HG03571 (cell line): Measurements from ENCODE around the gene DOCK2.
"Not testable (repeated sequence)": the region's sequence is repeated elsewhere in the genome, so short reads cannot be mapped to it uniquely, and the experiment has no call there.

ENCODE experiments used
- ATAC-seq: cut with Tn5 transposase; IDR thresholded peaks from one replicate; pipeline ENCODE4 v1.9.1; 2021; ENCODE audit not compliant: unreplicated experiment

DOCK2 gene

DNA sequence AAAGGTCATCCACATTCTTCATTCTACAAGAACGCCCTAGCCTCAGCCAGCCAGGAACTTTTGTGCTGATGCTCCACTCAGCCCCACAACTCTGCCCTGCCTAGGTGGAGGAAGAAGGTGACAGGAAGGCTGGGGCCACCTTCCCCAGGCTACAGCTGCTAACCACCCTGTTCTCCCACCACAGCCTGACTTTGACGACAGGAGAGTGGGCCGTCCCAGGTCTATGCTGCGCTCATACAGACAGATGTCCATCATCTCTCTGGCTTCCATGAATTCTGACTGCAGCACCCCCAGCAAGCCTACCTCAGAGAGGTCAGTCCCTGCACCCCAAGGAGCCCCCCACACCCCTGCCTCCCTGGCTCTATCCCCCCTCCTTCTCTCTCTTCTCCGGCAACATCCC lies 440.5 kb downstream of the DOCK2 start:
- no peak for ATAC-seq

DNA sequence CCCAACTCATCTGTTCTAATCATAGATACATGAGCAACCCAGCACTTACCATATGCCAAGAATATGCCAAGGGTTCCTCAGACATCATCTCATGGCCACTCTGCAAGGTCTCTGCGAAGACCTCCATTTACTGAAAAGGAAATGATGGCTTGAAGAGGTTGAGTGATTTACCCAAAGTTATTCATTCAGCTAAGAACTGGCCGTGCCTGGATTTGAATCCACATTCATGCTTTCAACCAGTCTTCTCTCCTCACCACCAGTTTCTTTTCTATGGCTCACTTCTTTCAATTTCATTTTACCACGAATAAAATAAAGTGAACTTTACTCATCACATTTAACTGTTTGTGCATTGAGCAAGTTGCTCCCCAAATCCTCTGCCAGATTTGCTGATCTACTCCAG lies 441.4 kb downstream of the DOCK2 start:
- no peak for ATAC-seq

DNA sequence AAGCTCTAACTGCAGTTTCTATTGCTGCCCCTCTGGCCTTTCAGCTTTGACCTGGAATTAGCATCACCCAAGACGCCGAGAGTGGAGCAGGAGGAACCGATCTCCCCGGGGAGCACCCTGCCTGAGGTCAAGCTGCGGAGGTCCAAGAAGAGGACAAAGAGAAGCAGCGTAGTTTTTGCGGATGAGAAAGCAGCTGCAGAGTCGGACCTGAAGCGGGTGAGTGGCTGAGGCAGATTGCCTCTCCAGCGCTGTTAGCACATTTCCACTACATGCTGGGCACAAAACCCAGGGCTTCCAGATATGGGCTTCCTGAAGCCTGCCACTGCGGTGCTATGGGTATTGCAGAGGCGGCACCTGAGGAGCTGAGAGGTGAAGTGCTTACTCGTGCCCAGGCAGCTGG lies 441.9 kb downstream of the DOCK2 start:
- ATAC-seq, result no peak

DNA sequence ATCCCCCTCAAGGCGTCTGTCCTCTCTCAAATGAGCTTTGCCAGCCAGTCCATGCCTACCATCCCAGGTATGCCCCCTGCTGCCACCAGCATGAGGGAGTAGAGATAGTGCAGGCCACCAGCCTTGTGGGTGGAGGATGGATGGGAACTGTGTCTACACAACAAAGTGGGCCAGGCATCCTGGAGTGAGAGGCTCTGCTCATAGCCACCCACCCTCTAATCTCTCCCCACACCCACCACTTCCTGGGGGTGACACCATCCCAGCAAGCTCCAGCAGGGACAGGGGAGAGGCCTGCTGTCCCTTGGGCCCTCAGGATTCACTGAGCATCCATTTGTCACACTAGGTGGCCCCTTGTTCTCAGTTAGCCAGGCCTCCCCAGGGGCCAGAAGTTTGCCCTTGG lies 443.1 kb downstream of the DOCK2 start:
- no peak for ATAC-seq

DNA sequence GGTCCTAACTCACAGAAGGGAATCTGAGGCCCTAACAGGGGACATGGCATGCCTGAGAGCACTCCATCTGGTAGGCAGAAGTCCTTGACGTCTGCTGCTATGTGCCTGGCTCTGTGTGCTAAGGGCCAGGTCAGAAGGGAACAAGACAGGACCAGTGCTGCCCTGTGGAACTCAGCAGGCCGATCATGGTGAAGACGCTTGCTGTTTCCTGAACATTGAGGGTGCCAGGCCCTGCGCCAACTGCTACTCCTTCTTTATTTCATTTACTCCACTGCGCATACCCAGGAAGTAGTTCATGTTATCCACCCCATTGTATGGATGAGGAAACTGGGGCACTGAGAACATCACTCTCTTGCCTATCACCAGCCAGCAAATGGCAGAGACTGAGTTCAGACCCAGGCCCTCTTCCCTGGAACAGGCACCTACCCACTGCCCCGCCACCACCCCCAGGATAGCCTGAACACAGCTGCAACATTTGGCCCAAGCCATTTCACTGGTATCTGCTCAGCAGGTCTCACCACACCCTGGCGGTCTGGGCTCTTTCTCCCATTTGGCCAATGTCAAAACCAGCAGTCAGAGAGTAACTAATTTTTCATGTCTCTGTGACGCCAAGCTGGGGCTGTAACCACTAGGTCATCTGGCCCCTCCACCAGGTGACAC lies 443.8 kb downstream of the DOCK2 start:
- no peak for ATAC-seq

DNA sequence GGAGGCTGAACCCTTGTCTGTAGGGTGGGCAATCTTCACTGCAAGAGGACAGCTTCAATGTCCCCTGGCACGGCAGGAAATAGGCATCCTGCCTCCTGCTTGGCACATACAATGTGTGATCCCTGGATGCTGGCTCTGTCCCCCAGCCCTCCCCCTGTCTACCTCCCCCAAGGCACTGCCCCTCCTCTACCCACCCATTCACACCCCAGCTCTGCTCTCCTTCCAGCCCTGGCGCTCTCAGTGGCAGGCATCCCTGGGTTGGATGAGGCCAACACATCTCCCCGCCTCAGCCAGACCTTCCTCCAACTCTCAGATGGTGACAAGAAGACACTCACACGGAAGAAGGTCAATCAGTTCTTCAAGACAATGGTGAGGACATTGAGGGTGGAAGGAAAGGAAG lies 444.5 kb downstream of the DOCK2 start:
- no peak for ATAC-seq

DNA sequence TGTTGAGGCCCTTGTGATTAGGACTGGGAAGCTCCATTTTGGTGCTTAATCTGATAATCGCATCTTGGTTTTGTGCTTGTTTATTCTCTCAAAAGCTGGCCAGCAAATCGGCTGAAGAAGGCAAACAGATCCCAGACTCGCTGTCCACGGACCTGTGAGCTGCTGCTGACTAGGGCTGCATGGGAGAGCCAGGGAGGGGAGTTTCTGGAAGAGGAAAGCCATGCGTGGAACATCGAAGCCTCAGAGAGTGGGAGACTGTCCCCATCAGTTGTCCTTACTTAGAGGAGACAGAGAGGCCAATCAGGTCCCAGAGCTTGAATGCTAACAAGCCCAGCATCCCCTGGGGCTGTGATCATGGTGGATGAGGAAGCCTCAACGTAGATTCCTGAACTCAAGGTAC lies 445.6 kb downstream of the DOCK2 start:
- no peak for ATAC-seq

DNA sequence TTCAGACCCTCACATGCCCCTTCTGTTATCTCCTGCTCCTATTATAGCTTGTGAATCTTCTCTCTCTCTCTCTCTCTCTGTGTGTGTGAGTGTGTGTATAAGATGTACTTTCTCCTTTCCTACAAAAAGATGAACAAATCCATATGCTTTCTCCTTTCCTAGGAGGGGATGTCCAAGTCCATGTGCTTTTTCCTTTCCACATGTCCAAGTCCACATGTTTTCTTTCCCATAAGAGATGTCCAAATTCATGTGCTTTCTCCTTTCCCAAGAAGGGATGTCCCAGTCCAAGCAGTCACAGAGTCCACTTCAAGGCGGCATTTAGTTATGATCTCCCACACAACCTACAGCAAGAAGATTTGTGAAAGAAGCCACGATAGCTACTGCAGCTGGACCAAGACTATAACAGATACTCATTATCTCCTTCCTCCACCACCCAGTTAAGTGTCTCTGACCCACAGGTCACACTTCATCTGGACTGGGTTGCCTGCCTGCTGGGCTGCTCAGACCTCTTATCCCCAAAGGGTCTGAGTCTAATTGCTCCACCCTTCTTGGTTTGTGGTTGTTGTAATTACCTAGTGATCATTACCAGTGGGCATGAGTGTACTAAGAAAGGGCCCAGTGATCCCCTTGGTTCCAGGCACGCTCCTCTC lies 450.2 kb downstream of the DOCK2 start:
- ATAC-seq, result no peak

DNA sequence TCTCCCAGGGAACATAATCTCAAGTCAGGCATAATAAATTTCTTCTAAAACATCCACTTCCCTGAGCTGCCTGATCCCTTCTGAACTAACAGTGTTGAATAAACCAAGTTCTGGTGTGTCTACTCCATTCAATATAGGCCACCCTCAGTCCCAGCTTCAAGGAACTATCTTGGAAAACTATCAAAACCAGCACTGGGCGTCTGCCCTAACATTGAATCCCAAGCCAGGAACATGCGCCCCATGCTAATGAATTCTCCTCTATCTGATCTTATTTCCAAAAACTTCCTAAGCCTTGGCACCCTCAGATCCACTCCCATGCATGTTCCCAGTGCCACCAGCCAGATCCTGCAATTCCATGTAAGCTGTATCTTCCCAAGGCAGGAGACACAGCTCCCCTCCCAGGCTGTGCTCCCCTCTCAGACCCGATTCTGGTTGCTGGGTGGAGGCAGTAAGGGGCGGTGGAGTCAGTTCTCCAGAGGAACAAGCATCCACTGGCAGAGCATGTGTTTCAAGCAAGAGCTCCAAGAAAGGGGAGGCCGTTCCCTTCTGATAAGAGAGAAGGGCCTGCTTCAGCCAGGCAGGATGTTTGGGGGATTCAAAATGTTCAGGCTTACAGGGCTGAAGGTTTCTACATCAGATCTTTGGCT lies 455.5 kb downstream of the DOCK2 start:
- ATAC-seq, result no peak

DNA sequence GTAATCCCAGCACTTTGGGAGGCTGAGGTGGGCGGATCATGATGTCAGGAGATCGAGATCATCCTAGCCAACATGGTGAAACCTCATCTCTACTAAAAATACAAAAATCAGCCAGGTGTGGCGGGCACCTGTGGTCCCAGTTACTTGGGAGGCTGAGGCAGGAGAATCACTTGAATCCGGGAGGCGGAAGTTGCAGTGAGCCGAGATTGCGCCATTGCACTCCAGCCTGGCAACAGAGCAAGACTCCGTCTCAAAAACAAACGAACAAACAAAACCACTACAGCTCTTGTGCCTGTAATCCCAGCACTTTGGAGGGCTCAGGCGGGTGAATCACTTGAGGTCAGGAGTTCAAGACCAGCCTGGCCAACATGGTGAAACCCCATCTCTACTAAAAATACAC lies 457.3 kb downstream of the DOCK2 start:
- ATAC-seq, result not testable (repeated sequence)

DNA sequence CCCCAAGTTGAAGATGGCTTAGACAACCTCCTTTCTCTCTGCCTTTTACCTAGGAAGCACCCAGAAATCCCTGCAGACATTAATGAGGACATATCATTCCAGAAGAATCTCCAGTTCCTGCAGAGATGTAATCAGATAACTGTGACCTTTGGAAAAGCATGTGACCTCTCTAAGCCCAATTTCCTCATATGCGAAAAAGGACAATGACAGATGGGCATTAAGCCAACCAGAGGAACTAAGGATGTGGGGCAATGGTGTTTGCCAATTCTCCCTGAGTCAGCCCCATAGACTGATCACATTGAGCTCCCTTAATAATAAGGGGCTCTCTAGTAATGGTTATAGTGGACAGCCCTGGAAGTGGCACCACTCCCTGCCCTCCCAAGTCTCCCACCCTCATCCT lies 458.6 kb downstream of the DOCK2 start:
- ATAC-seq, result no peak

DNA sequence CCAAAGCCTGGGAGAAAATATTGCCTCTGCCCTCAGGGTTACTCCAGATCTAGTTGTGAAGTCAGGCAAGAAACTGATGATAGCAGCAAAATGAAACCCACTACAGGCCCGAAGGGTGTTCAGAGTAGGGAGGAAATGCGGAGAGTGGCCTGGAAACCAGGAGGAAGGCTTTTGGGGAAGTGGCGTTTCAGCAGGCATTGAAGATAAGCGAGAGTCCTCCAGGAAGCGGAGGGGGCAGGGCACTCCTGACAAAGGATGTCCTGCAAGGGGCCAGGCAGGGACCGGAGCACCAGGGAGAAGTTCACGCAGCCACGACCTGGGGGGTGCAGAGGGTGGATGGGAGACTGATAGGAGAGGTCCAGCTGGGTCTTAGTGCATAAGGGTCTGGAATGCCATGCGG lies 460.9 kb downstream of the DOCK2 start:
- no peak for ATAC-seq

DNA sequence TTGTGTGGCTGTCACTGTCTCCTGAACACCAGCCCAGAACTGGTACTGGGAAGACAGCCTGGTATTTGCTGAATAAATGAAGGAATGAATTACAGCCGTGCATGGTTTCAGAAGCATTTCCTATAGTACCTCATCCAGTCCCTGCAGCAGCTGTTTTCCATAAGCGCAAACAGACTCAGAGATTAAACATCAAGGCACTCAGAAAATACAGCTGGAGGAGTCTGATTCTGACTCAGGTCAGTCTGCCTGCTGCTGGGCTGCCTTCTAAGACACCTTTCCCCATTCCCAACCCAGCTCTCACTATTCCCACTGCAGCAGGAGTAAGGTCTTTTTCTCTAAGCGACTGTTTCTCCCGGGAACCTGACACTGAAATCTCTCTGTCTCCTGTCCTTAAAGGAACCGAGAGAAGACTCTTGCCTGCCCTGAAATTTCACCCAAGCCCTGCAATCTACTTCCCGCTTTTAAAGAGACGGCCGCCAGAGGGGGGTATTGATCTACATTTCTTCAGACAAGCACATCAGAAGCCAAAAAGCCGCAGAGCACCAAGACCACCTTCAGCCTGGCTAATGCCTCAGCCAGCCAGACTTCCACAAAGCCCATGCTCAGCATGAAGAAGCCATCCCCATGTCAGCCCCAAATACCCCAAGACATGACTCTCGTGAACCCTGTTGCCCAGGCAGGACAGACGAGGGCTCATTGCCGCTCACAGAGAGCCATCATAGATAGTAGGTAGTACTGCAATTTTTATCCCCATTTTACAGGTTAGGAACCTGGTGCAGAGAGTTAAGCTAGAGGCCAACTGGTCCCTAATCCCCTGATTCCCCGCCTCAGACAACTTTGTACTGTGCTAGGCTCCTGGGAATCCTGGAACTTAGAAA lies 463.2 kb downstream of the DOCK2 start:
- ATAC-seq, result no peak

DNA sequence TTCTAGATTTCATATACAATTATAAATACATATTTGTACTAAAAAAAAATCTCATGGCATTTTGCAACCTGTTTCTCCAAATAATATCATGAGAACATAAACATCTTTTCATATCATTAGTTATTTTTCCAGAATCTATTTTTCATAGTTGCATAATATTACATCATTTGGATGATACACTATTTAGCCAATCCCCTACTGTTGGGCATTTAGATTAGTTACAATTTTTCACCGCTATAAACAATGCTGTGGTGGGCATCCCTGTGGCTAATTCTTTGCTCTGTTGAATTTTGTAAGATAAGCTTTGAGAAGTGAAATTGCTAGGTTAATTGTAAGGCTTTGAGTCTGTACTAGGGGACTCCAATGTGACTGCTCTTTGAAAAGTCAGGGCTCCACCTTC lies 466.4 kb downstream of the DOCK2 start:
- ATAC-seq, result no peak

DNA sequence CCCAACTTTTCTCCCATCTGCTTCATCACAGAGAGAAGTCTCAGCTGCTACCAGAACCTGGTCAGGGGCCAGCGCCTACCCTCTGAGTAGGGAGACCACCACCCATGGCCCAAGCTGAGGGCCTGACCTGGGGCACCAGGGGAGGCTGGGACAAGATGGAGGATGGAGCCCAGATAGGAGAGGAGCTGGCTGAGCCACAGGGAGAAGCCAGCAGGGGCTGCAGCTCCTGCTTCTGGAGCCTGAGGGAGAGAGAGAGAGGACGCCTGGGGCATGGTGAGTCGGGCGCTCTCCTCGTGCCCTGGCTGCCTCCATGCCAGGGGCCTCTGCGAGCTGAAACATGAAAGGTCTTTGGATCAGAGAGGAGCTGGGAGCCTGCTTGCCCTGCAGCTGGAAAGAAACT lies 467.2 kb downstream of the DOCK2 start:
- no peak for ATAC-seq

DNA sequence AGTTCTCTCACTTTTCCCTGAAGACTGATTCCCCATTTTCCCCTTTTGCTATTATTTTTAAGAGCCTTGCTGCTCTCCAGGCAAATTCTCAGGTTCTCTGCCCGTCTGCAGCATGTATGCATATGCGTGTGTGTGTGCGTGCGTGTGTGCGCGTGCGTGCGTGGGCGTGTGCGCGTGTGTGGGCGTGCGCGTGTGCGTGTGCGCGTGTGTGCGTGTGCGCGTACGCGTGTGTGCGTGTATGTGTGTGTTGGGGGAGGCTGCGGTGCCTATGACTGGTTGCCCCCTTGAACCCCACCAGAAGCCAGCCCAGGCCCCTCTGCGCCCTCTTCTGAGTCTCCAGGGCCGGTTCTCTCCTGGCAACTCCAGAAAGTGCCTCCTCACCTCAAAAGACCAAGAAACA lies 467.6 kb downstream of the DOCK2 start:
- no peak for ATAC-seq

DNA sequence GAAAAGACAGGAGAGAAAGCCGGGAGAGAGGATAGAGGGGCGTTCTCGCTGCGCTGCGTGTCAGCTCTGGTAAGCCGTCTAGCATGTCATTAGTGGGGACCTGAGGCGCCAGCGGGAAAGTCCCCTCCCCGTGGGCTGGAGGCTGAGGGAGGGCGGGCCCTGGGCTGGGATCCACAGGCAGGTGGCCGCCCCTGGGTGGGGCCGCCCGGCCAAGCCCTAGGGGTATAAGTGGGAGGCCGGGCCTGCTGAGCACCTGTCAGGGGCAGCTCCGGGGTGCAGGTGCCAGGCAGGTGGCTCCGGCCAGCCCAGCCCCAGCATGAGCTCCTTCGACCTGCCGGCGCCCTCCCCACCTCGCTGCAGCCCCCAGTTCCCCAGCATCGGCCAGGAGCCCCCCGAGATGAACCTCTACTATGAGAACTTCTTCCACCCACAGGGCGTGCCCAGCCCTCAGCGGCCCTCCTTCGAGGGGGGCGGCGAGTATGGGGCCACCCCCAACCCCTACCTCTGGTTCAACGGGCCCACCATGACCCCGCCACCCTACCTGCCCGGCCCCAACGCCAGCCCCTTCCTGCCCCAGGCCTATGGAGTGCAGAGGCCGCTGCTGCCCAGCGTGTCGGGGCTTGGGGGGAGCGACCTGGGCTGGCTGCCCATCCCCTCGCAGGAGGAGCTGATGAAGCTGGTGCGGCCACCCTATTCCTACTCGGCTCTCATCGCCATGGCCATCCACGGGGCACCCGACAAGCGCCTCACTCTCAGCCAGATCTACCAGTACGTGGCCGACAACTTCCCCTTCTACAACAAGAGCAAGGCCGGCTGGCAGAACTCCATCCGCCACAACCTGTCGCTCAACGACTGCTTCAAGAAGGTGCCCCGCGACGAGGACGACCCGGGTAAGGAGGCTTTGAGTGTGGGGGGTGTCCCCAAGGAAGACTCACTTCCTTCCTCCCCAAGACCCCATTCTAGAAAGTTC lies 468.9 kb downstream of the DOCK2 start, which contains the start of gene FOXI1:
FOXI1 (plus strand) TSS at position 256 of the 970 bp plus-strand sequence; CDS start at position 317, 61 bp downstream.
- ATAC-seq, result no peak

DNA sequence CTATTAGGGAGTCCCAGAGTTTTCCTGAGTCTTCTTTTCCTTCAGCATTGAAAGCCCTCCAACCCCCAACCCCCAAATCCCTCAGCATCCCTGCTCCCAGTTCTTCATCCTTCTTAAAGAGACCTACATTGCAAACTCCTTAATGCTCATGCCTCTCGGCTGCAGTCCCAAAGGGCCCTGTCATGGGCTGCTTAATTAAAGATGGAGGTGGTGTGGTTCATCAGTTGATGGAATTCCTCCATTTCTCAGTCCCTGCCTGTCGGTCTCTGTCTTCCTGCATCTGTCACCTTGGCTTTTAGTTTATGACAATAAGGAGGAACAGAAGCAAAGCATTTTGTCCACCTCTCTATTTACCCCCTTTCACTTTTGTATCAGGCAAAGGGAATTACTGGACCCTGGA lies 470.6 kb downstream of the DOCK2 start:
- no peak for ATAC-seq

DNA sequence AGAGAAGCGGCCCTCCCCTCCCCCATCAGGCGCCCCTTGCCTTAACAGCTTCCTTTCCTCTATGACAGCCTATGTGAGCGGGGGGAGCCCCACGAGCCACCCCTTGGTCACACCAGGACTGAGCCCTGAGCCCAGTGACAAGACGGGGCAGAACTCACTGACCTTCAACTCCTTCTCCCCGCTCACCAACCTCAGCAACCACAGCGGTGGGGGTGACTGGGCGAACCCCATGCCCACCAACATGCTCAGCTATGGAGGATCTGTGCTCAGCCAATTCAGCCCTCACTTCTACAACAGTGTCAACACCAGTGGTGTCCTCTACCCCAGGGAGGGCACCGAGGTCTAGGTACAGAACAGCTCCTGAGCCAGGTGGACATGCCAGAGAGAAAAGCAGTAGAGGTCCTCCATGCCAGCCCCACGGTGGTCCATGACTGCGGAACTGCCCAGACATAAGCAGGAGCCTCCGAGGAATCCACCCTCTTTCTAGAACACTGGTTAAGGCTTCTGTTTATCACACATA lies 471.3 kb downstream of the DOCK2 start:
- ATAC-seq, result no peak
